Endodermal cell (in vitro differentiated cells): ENCODE data around the gene BOD1L1. TPM values are rescaled to one million over a fixed set of nuclear protein-coding genes. Genes with fewer than 3 reads are reported as not detected.

Source experiments
- DNase-seq: peaks from one replicate; pipeline ENCODE4 v3.0.0-alpha.2; 2017
- H3K27ac ChIP-seq: 2 replicates; pipeline ENCODE4 v1.5.1; 2013; ENCODE audit warnings: mild to moderate bottlenecking, low read depth, low read length, moderate library complexity
- H3K27me3 ChIP-seq: 2 replicates; pipeline ENCODE4 v1.6.1; 2013; ENCODE audit warnings: mild to moderate bottlenecking, low read length, moderate library complexity; ENCODE audit not compliant: insufficient read depth, control insufficient read depth, poor library complexity, severe bottlenecking
- H3K36me3 ChIP-seq: 2 replicates; pipeline ENCODE4 v1.7.0; 2013; ENCODE audit warnings: mild to moderate bottlenecking, low read length, moderate library complexity; ENCODE audit not compliant: control insufficient read depth, insufficient read depth
- H3K4me1 ChIP-seq: one replicate; pipeline ENCODE4 v1.7.0; 2013; ENCODE audit warnings: low read length; ENCODE audit not compliant: control insufficient read depth, insufficient read depth
- H3K4me3 ChIP-seq: 2 replicates; pipeline ENCODE4 v1.5.1; 2013; ENCODE audit warnings: mild to moderate bottlenecking, low read length, moderate library complexity
- H3K9ac ChIP-seq: 2 replicates; pipeline ENCODE4 v1.6.1; 2013; ENCODE audit warnings: mild to moderate bottlenecking, low read length, moderate library complexity; ENCODE audit not compliant: poor library complexity, severe bottlenecking; ENCODE audit errors: extremely low read depth
- H3K9me3 ChIP-seq: 2 replicates; pipeline ENCODE4 v1.6.1; 2013; ENCODE audit warnings: mild to moderate bottlenecking, low read length, moderate library complexity; ENCODE audit not compliant: control insufficient read depth
- H3K27ac Mint-ChIP-seq: 2 replicates; pipeline ENCODE4 v1.8.0; 2020; ENCODE audit warnings: mixed read lengths
- H3K27me3 Mint-ChIP-seq: 2 replicates; pipeline ENCODE4 v1.8.0; 2021; ENCODE audit warnings: mild to moderate bottlenecking, mixed read lengths; ENCODE audit not compliant: insufficient read depth
- H3K36me3 Mint-ChIP-seq: 2 replicates; pipeline ENCODE4 v1.8.0; 2020; ENCODE audit warnings: low read depth, mixed read lengths
- H3K4me1 Mint-ChIP-seq: 2 replicates; pipeline ENCODE4 v1.8.0; 2020; ENCODE audit warnings: mixed read lengths
- H3K4me3 Mint-ChIP-seq: 2 replicates; pipeline ENCODE4 v1.8.0; 2020; ENCODE audit warnings: mild to moderate bottlenecking, moderate library complexity, mixed read lengths
- H3K9me3 Mint-ChIP-seq: 2 replicates; pipeline ENCODE4 v1.8.0; 2020; ENCODE audit warnings: mild to moderate bottlenecking, mixed read lengths
- CTCF ChIP-seq: fragments of 200-600 bp; sonication (generic); conservative IDR thresholded peaks from 2 replicates; pipeline ENCODE4 v1.5.0; 2021; ENCODE audit warnings: antibody characterized with exemption, mild to moderate bottlenecking
- WGBS, 2 experiments: methylation state at CpG; one replicate each; pipeline versions ENCODE4 v1.1.5 to v1.1.7; 2013; ENCODE audit warnings: missing lambda C conversion rate in 2 of 2, mixed read lengths in 1 of 2; ENCODE audit not compliant: insufficient coverage in 1 of 2, insufficient read length in 1 of 2; 5-methylcytosine and 5-hydroxymethylcytosine counted together
- total RNA-seq, 2 donors: library from RNA; stranded (reverse); fragmentation: NEBNext Ultra II Directional in 1 of 2; extraction: Animal tissue kit (Norgen Biotek cat#: 25700) in 1 of 2; gene quantifications; 2 replicates in 1 of 2; 3 replicates in 1 of 2; pipeline ENCODE4 v1.2.1, GENCODE V29; 2021

Gene BOD1L1
- total RNA-seq, 2 donors from 2014 or later = 42.5 to 46.3 TPM

- peaks cover 8% of the 10 kb centered on the region for H3K4me1 Mint-ChIP-seq
- Histone ChIP-seq H3K4me1 (no peaks in the 10 kb centered on the region), H3K4me3 (no peak overlapping the region), H3K9me3 (no peaks in the 10 kb centered on the region), H3K36me3 (no peaks in the 10 kb centered on the region), H3K27ac (no peak overlapping the region), H3K27me3 (no peaks in the 10 kb centered on the region), H3K9ac (no peak overlapping the region)
- H3K4me3 Mint-ChIP-seq = no peak overlapping the region
- no peaks in the 10 kb centered on the region for H3K9me3 Mint-ChIP-seq
- 51% methylated on average over 6 of the region's 6 CpGs for WGBS, 2 experiments
- H3K36me3 Mint-ChIP-seq = no peaks in the 10 kb centered on the region
- no peak for TF ChIP-seq CTCF
- no peak for DNase-seq
- H3K27me3 Mint-ChIP-seq = no peaks in the 10 kb centered on the region
- H3K27ac Mint-ChIP-seq = peak overlapping the region; percentile 27
Measured at GRCh38 chr4:13647031-13647430, 19.5 kb upstream of the BOD1L1 start.

GRCh38 chr4:13645075-13645474 is 17.6 kb upstream of the BOD1L1 start:
- H3K27me3 ChIP-seq = no peaks in the 10 kb centered on the region
- Mint-ChIP-seq H3K36me3 (no peaks in the 10 kb centered on the region), H3K9me3 (no peaks in the 10 kb centered on the region), H3K4me1 (peaks cover 16% of the 10 kb centered on the region), H3K27ac (no peak overlapping the region), H3K27me3 (no peaks in the 10 kb centered on the region), H3K4me3 (no peak overlapping the region)
- no peaks in the 10 kb centered on the region for H3K36me3 ChIP-seq
- no peak overlapping the region for H3K27ac ChIP-seq
- no peaks in the 10 kb centered on the region for H3K9me3 ChIP-seq
- H3K4me3 ChIP-seq = no peak overlapping the region
- no peaks in the 10 kb centered on the region for H3K4me1 ChIP-seq
- H3K9ac ChIP-seq = no peak overlapping the region
- TF ChIP-seq CTCF = peak; percentile 65
- no peak for DNase-seq
- 100% methylated on average over 1 of the region's 1 CpG; no CpG with 5 or more reads in 1 of the 2 experiments for WGBS, 2 experiments

- Histone ChIP-seq H3K27ac (no peak overlapping the region), H3K9me3 (no peaks in the 10 kb centered on the region), H3K27me3 (no peaks in the 10 kb centered on the region), H3K9ac (no peak overlapping the region), H3K36me3 (no peaks in the 10 kb centered on the region), H3K4me3 (no peak overlapping the region), H3K4me1 (no peaks in the 10 kb centered on the region)
- Mint-ChIP-seq H3K27me3 (no peaks in the 10 kb centered on the region), H3K9me3 (no peaks in the 10 kb centered on the region), H3K27ac (peak overlapping the region; percentile 42), H3K36me3 (no peaks in the 10 kb centered on the region), H3K4me3 (no peak overlapping the region), H3K4me1 (peaks cover 20% of the 10 kb centered on the region)
- 83 to 88% methylated on average over 1 to 2 of the region's 2 CpGs for WGBS, 2 experiments
- DNase-seq = no peak
- TF ChIP-seq CTCF = no peak
Measured at GRCh38 chr4:13642170-13642950, 14.8 kb upstream of the BOD1L1 start.
